ENCODE results near the gene HAVCR2. TPM values are rescaled to one million over a fixed set of nuclear protein-coding genes. Genes with fewer than 3 reads are reported as not detected.

The HAVCR2 gene
- total RNA-seq, 1 donor from 2014 or later = 1.7 TPM

- Histone ChIP-seq H3K9me3 (no peaks in the 10 kb centered on the region), H3K36me3 (no peaks in the 10 kb centered on the region), H3K4me1 (no peaks in the 10 kb centered on the region), H3K27me3 (no peaks in the 10 kb centered on the region), H3K4me3 (no peak overlapping the region), H3K27ac (no peak overlapping the region)
- no peak for TF ChIP-seq CTCF (IDR thresholded peaks at IDR 0.05)
- DNase-seq (ENCODE audit: low spot score in 2 of 2) = no peak
- intact Hi-C loops (cut with DNase I) = no loop called here
Observed at GRCh38 chr5:157086751-157087359, 22.0 kb downstream of the HAVCR2 start.

GRCh38 chr5:157085930-157086329 is 22.9 kb downstream of the HAVCR2 start:
- no peak for DNase-seq (ENCODE audit: low spot score in 2 of 2)
- Histone ChIP-seq H3K36me3 (no peaks in the 10 kb centered on the region), H3K9me3 (no peaks in the 10 kb centered on the region)

GRCh38 chr5:157080286-157080685 is 28.6 kb downstream of the HAVCR2 start:
- no peak for DNase-seq (ENCODE audit: low spot score in 2 of 2)
- no peaks in the 10 kb centered on the region for H3K27me3 ChIP-seq
- intact Hi-C loops (cut with DNase I) = no loop called here
- H3K9me3 ChIP-seq = no peaks in the 10 kb centered on the region
- no peak overlapping the region for H3K4me3 ChIP-seq
- H3K4me1 ChIP-seq = no peaks in the 10 kb centered on the region
- no peak overlapping the region for H3K27ac ChIP-seq
- no peak for TF ChIP-seq CTCF (IDR thresholded peaks at IDR 0.05)
- H3K36me3 ChIP-seq = no peaks in the 10 kb centered on the region

More at GRCh38 chr5:157085930-157086329, 22.9 kb downstream of the HAVCR2 start:
- intact Hi-C loops (cut with DNase I) = no loop called here
- no peaks in the 10 kb centered on the region for H3K4me1 ChIP-seq
- no peak overlapping the region for H3K27ac ChIP-seq
- no peaks in the 10 kb centered on the region for H3K27me3 ChIP-seq
- H3K4me3 ChIP-seq = no peak overlapping the region
- TF ChIP-seq CTCF (IDR thresholded peaks at IDR 0.05) = no peak

GRCh38 chr5:157076558-157076957 is 32.3 kb downstream of the HAVCR2 start:
- TF ChIP-seq CTCF (IDR thresholded peaks at IDR 0.05) = no peak
- H3K36me3 ChIP-seq = no peaks in the 10 kb centered on the region
- DNase-seq (ENCODE audit: low spot score in 2 of 2) = no peak
- no peak overlapping the region for H3K27ac ChIP-seq
- H3K4me3 ChIP-seq = no peak overlapping the region
- H3K27me3 ChIP-seq = no peaks in the 10 kb centered on the region
- intact Hi-C loops (cut with DNase I) = no loop called here
- H3K9me3 ChIP-seq = no peaks in the 10 kb centered on the region
- H3K4me1 ChIP-seq = no peaks in the 10 kb centered on the region

GRCh38 chr5:157072508-157072907 is 36.3 kb downstream of the HAVCR2 start:
- Histone ChIP-seq H3K9me3 (no peaks in the 10 kb centered on the region), H3K4me1 (no peaks in the 10 kb centered on the region), H3K27ac (no peak overlapping the region), H3K4me3 (no peak overlapping the region), H3K36me3 (no peaks in the 10 kb centered on the region), H3K27me3 (no peaks in the 10 kb centered on the region)
- DNase-seq (ENCODE audit: low spot score in 2 of 2) = no peak
- intact Hi-C loops (cut with DNase I) = no loop called here
- no peak for TF ChIP-seq CTCF (IDR thresholded peaks at IDR 0.05)

- no peak for TF ChIP-seq CTCF (IDR thresholded peaks at IDR 0.05)
- no peaks in the 10 kb centered on the region for H3K9me3 ChIP-seq
Observed at GRCh38 chr5:157069949-157070348, 38.9 kb downstream of the HAVCR2 start.

More at GRCh38 chr5:157069949-157070348, 38.9 kb downstream of the HAVCR2 start:
- Histone ChIP-seq H3K27me3 (no peaks in the 10 kb centered on the region), H3K4me1 (no peaks in the 10 kb centered on the region), H3K27ac (no peak overlapping the region), H3K4me3 (no peak overlapping the region), H3K36me3 (no peaks in the 10 kb centered on the region)
- DNase-seq (ENCODE audit: low spot score in 2 of 2) = no peak
- intact Hi-C loops (cut with DNase I) = no loop called here
